GM12801 (cell line): ENCODE results near the gene ST6GAL1.

Experiments
- TF ChIP-seq, protein P1 (sequence below): IDR thresholded peaks from one replicate; pipeline ENCODE4 v1.5.1; 2011; ENCODE audit warnings: control low read depth; ENCODE audit not compliant: insufficient read length; ENCODE audit errors: extremely low read depth

ST6GAL1 gene

GRCh38 chr3:187103251-187103650 is 172.9 kb downstream of the ST6GAL1 start:
- TF ChIP-seq, protein P1, sequence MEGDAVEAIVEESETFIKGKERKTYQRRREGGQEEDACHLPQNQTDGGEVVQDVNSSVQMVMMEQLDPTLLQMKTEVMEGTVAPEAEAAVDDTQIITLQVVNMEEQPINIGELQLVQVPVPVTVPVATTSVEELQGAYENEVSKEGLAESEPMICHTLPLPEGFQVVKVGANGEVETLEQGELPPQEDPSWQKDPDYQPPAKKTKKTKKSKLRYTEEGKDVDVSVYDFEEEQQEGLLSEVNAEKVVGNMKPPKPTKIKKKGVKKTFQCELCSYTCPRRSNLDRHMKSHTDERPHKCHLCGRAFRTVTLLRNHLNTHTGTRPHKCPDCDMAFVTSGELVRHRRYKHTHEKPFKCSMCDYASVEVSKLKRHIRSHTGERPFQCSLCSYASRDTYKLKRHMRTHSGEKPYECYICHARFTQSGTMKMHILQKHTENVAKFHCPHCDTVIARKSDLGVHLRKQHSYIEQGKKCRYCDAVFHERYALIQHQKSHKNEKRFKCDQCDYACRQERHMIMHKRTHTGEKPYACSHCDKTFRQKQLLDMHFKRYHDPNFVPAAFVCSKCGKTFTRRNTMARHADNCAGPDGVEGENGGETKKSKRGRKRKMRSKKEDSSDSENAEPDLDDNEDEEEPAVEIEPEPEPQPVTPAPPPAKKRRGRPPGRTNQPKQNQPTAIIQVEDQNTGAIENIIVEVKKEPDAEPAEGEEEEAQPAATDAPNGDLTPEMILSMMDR = no peak

GRCh38 chr3:187104342-187104741 is 174.0 kb downstream of the ST6GAL1 start:
- TF ChIP-seq, protein P1 = no peak

DNA sequence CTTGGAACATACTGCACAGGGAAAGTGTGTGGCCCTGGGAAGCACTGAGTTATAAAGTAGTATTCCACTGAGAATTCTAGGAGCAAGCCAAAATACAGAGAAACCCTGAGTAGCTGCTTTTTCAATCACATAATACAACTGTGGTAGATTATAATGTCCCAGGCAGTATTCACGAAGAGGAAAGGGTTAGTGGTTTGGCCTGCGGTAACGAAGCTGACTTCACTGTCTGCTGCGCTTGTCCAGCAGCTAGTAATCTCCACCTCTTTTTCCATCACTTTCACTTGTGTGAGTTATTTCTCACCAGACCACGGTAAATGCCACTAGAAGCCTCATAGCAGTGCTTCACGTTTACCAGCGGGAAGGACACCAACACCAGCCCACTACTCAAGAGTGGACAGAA is 174.6 kb downstream of the ST6GAL1 start:
- TF ChIP-seq, protein P1 = no peak

DNA sequence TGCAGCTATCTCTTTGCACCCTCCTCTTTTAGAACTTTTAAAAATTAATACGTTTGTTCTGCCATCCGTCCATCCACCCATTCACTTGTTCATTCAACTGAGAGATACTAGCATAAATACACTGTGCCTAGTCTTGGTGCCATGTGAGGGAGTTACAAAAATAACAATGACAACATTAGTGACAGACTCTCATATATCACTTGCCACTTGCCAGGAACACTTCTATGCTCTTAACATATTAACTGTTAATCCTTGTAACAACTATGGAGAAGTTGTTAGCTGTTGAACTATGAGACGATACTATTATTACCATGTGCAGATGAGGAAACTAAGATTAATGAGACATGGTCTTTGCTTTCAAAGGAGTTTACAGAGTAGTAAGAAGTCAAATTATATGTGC is 175.4 kb downstream of the ST6GAL1 start:
- TF ChIP-seq, protein P1 = no peak

DNA sequence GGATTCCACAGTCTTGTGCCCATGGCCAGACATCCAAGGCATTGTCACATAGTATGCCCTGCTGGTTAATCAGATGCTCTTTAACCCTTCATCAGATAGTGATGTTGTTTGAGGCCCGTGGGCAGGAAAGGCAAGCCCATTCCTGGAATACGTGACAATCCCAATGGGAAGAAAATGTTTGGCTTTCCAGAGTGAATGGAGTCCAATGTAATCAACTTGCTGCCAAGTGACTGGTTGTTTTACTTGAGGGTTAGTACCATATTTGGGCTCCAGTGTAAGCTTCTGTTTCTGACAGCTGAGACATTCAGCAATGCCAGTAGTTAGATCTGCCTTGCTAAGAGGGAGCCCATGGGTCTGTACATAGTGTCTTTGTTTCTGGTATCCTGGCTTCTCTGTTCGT is 177.7 kb downstream of the ST6GAL1 start:
- TF ChIP-seq, protein P1 = no peak

DNA sequence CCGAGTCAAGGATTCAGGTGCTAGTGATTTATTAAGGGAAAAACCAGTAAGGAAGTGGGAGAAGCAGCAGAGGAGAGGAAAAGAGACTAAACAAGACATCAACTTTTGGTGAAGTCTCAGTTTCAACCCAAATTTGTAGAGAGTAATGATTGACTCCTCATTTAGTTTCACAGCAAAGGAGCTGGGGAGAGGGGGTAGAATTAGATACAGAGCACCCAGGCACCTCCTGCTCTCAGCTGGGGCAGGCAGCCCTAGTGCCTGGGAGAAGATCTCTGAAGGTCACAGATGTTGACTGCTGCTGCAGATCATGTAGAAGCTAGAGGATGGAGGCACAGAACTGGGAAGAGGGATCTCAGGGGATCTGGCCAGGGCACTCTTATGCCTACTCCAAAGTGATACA is 179.8 kb downstream of the ST6GAL1 start:
- TF ChIP-seq, protein P1 = no peak

GRCh38 chr3:187112934-187113793 is 182.8 kb downstream of the ST6GAL1 start:
- TF ChIP-seq, protein P1 = no peak
